ENCODE results near the gene SLC1A1. TPM values are rescaled to one million over a fixed set of nuclear protein-coding genes. Genes with fewer than 3 reads are reported as not detected.

SLC1A1 gene
- total and polyA plus RNA-seq, 4 donors = 0.33 to 86.0 (median 33.2) TPM

DNA sequence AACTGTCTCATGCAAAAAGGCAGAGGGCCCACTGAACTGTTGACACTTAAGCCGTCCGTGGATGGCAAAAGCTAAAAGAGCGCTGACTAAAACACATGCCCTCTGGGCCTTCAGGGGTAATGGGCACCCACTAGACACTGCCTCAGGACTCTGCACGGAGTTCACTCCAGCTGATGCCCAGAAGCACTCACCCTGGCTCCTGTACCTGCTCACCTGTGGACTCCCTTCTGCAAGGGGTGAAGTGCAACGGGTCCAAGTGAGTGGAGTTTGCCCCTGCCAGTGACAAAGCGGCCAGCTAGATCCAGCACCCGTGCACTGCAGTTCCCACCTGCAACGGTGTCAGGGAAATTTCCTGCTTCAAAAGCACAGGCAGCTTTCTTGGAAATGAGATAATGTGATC lies 50.2 kb downstream of the SLC1A1 start:
- 51% methylated on average over 8 of the region's 8 CpGs for WGBS
- no peaks in the 10 kb centered on the region for H3K27me3 ChIP-seq (ENCODE audit: control insufficient read depth in 4 of 4, insufficient read depth in 4 of 4, low read length in 3 of 4)
- H3K4me1 ChIP-seq (ENCODE audit: control insufficient read depth in 4 of 4, insufficient read depth in 4 of 4, low read length in 3 of 4) = peaks cover 0 to 20% (median 13%) of the 10 kb centered on the region in 4 donors
- H3K9ac ChIP-seq (ENCODE audit: low read depth in 1 of 2, low read length in 2 of 2) = no peak overlapping the region
- TF ChIP-seq FOXA2 (IDR thresholded peaks at IDR 0.05) (no peak), NR2F2 (IDR thresholded peaks at IDR 0.05) (no peak), FOXA1 (IDR thresholded peaks at IDR 0.05) (no peak), RXRA (IDR thresholded peaks at IDR 0.05) (peak; percentile 61 to 76), YY1 (IDR thresholded peaks at IDR 0.05) (no peak), EGR1 (IDR thresholded peaks at IDR 0.05; ENCODE audit: low read depth in 2 of 2) (no peak), TAF1 (conservative IDR thresholded peaks at IDR 0.05) (no peak), JUND (IDR thresholded peaks at IDR 0.05) (peak in 1 of 2 donors; percentile 40), HNF4A (conservative IDR thresholded peaks at IDR 0.05) (peak; percentile 93 to 95), RAD21 (IDR thresholded peaks at IDR 0.05) (peak in 1 of 2 donors; percentile 27), HNF4G (IDR thresholded peaks at IDR 0.05) (peak; percentile 81), GABPA (IDR thresholded peaks at IDR 0.05 in 1 of 2, conservative IDR thresholded peaks at IDR 0.05 in 1 of 2) (no peak), SP1 (IDR thresholded peaks at IDR 0.05) (peak; percentile 39)
- TF ChIP-seq, protein P1, sequence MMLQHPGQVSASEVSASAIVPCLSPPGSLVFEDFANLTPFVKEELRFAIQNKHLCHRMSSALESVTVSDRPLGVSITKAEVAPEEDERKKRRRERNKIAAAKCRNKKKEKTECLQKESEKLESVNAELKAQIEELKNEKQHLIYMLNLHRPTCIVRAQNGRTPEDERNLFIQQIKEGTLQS (IDR thresholded peaks at IDR 0.05) = no peak
- TF ChIP-seq, protein P2, sequence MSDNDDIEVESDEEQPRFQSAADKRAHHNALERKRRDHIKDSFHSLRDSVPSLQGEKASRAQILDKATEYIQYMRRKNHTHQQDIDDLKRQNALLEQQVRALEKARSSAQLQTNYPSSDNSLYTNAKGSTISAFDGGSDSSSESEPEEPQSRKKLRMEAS (IDR thresholded peaks at IDR 0.05) = peak; percentile 69
- TF ChIP-seq, protein P3, sequence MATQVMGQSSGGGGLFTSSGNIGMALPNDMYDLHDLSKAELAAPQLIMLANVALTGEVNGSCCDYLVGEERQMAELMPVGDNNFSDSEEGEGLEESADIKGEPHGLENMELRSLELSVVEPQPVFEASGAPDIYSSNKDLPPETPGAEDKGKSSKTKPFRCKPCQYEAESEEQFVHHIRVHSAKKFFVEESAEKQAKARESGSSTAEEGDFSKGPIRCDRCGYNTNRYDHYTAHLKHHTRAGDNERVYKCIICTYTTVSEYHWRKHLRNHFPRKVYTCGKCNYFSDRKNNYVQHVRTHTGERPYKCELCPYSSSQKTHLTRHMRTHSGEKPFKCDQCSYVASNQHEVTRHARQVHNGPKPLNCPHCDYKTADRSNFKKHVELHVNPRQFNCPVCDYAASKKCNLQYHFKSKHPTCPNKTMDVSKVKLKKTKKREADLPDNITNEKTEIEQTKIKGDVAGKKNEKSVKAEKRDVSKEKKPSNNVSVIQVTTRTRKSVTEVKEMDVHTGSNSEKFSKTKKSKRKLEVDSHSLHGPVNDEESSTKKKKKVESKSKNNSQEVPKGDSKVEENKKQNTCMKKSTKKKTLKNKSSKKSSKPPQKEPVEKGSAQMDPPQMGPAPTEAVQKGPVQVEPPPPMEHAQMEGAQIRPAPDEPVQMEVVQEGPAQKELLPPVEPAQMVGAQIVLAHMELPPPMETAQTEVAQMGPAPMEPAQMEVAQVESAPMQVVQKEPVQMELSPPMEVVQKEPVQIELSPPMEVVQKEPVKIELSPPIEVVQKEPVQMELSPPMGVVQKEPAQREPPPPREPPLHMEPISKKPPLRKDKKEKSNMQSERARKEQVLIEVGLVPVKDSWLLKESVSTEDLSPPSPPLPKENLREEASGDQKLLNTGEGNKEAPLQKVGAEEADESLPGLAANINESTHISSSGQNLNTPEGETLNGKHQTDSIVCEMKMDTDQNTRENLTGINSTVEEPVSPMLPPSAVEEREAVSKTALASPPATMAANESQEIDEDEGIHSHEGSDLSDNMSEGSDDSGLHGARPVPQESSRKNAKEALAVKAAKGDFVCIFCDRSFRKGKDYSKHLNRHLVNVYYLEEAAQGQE (IDR thresholded peaks at IDR 0.05) = no peak
- TF ChIP-seq, protein P4, sequence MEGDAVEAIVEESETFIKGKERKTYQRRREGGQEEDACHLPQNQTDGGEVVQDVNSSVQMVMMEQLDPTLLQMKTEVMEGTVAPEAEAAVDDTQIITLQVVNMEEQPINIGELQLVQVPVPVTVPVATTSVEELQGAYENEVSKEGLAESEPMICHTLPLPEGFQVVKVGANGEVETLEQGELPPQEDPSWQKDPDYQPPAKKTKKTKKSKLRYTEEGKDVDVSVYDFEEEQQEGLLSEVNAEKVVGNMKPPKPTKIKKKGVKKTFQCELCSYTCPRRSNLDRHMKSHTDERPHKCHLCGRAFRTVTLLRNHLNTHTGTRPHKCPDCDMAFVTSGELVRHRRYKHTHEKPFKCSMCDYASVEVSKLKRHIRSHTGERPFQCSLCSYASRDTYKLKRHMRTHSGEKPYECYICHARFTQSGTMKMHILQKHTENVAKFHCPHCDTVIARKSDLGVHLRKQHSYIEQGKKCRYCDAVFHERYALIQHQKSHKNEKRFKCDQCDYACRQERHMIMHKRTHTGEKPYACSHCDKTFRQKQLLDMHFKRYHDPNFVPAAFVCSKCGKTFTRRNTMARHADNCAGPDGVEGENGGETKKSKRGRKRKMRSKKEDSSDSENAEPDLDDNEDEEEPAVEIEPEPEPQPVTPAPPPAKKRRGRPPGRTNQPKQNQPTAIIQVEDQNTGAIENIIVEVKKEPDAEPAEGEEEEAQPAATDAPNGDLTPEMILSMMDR (IDR thresholded peaks at IDR 0.05; ENCODE audit: low read depth, low read length, missing input control) = no peak
- TF ChIP-seq, protein P5, sequence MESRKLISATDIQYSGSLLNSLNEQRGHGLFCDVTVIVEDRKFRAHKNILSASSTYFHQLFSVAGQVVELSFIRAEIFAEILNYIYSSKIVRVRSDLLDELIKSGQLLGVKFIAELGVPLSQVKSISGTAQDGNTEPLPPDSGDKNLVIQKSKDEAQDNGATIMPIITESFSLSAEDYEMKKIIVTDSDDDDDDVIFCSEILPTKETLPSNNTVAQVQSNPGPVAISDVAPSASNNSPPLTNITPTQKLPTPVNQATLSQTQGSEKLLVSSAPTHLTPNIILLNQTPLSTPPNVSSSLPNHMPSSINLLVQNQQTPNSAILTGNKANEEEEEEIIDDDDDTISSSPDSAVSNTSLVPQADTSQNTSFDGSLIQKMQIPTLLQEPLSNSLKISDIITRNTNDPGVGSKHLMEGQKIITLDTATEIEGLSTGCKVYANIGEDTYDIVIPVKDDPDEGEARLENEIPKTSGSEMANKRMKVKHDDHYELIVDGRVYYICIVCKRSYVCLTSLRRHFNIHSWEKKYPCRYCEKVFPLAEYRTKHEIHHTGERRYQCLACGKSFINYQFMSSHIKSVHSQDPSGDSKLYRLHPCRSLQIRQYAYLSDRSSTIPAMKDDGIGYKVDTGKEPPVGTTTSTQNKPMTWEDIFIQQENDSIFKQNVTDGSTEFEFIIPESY (IDR thresholded peaks at IDR 0.05) = no peak
- peak overlapping the region in 1 of 2 donors; percentile 9 for H3K27ac ChIP-seq (ENCODE audit: low read depth in 1 of 2, low read length in 2 of 2)
- H3K9me3 ChIP-seq (ENCODE audit: control insufficient read depth in 4 of 4, low read length in 3 of 4) = no peaks in the 10 kb centered on the region
- H3K4me3 ChIP-seq (ENCODE audit: low read depth in 1 of 3, low read length in 3 of 3) = no peak overlapping the region
- DNase-seq (ENCODE audit: low spot score) = no peak
- H3K36me3 ChIP-seq (ENCODE audit: control insufficient read depth in 4 of 4, insufficient read depth in 3 of 4, low read depth in 1 of 4, low read length in 3 of 4) = peaks cover 0 to 2% (median 1%) of the 10 kb centered on the region in 4 donors
